Measurements from ENCODE around the gene TMEM11.
"Not testable (repeated sequence)": the region's sequence is repeated elsewhere in the genome, so short reads cannot be mapped to it uniquely, and the experiment has no call there.

TMEM11 gene

GRCh38 chr17:21210411-21211076, 3.4 kb downstream of the TMEM11 start:
- DNase-seq: no peak

GRCh38 chr17:21209511-21210175, 4.3 kb downstream of the TMEM11 start:
- no peak for DNase-seq

- no peak for DNase-seq
Observed at GRCh38 chr17:21208352-21208751, 5.6 kb downstream of the TMEM11 start.

GRCh38 chr17:21204935-21205334, 9.0 kb downstream of the TMEM11 start:
- no peak for DNase-seq

- no peak for DNase-seq
Observed at GRCh38 chr17:21202512-21202911, 11.4 kb downstream of the TMEM11 start.

- no peak for DNase-seq
Observed at GRCh38 chr17:21201874-21202273, 12.1 kb downstream of the TMEM11 start.

- peak; percentile 5 for DNase-seq
Observed at GRCh38 chr17:21201298-21201595, 12.7 kb downstream of the TMEM11 start.

- DNase-seq: no peak
Observed at GRCh38 chr17:21200590-21201297, 13.2 kb downstream of the TMEM11 start.

GRCh38 chr17:21199856-21200255, 14.1 kb downstream of the TMEM11 start:
- no peak for DNase-seq

GRCh38 chr17:21199311-21199710, 14.7 kb downstream of the TMEM11 start:
- no peak for DNase-seq

GRCh38 chr17:21198411-21198810, 15.6 kb downstream of the TMEM11 start:
- DNase-seq: no peak

- no peak for DNase-seq
Observed at GRCh38 chr17:21196126-21196525, 17.8 kb downstream of the TMEM11 start.

GRCh38 chr17:21194703-21195102, 19.3 kb downstream of the TMEM11 start:
- DNase-seq: no peak

- no peak for DNase-seq
Observed at GRCh38 chr17:21194226-21194625, 19.7 kb downstream of the TMEM11 start.

- DNase-seq: no peak
Observed at GRCh38 chr17:21193031-21193430, 20.9 kb downstream of the TMEM11 start.

- DNase-seq: not testable (repeated sequence)
Observed at GRCh38 chr17:21192414-21192813, 21.5 kb downstream of the TMEM11 start.

- DNase-seq: no peak
Observed at GRCh38 chr17:21191698-21192097, 22.3 kb downstream of the TMEM11 start.

GRCh38 chr17:21190078-21190477, 23.9 kb downstream of the TMEM11 start:
- no peak for DNase-seq

- DNase-seq: no peak
Observed at GRCh38 chr17:21189361-21189760, 24.6 kb downstream of the TMEM11 start.

GRCh38 chr17:21186399-21187187, 27.4 kb downstream of the TMEM11 start:
- no peak for DNase-seq

- no peak for DNase-seq
Observed at GRCh38 chr17:21185061-21185460, 28.9 kb downstream of the TMEM11 start.

GRCh38 chr17:21184570-21184969, 29.4 kb downstream of the TMEM11 start:
- DNase-seq: no peak

GRCh38 chr17:21183468-21183867, 30.5 kb downstream of the TMEM11 start:
- DNase-seq: no peak
